Suprapubic skin (tissue), 4 donors: ENCODE results near the gene SLC25A23. TPM values are rescaled to one million over a fixed set of nuclear protein-coding genes. Genes with fewer than 3 reads are reported as not detected.

Experiments used
- DNase-seq, 2 donors: peaks; one replicate each; pipeline ENCODE4 v3.0.0-alpha.2; 2019; ENCODE audit warnings: low spot score in 2 of 2
- H3K27ac ChIP-seq: fragments of 200-600 bp; sonication (generic); one replicate; pipeline ENCODE4 v1.5.1; 2019
- H3K27me3 ChIP-seq: fragments of 200-600 bp; sonication (generic); one replicate; pipeline ENCODE4 v1.5.1; 2019
- H3K36me3 ChIP-seq: fragments of 200-600 bp; sonication (generic); one replicate; pipeline ENCODE4 v1.5.1; 2019
- H3K4me1 ChIP-seq: fragments of 200-600 bp; sonication (generic); one replicate; pipeline ENCODE4 v1.5.1; 2019
- H3K4me3 ChIP-seq: fragments of 200-600 bp; sonication (generic); one replicate; pipeline ENCODE4 v1.5.1; 2019; ENCODE audit warnings: mild to moderate bottlenecking
- H3K9me3 ChIP-seq: fragments of 200-600 bp; sonication (generic); one replicate; pipeline ENCODE4 v1.5.1; 2019
- EP300 ChIP-seq: sonication (generic); formaldehyde crosslinking; IDR thresholded peaks from one replicate; pipeline ENCODE4 v1.6.1; 2017; ENCODE audit warnings: antibody characterized with exemption
- POLR2A ChIP-seq, 2 donors: fragments of 450-650 bp; IDR thresholded peaks; one replicate each; pipeline ENCODE4 v1.6.1; 2017; ENCODE audit warnings: antibody characterized with exemption in 2 of 2, mild to moderate bottlenecking in 2 of 2, moderate library complexity in 2 of 2
- POLR2AphosphoS5 ChIP-seq, 3 donors: sonication (generic); formaldehyde crosslinking; IDR thresholded peaks; one replicate each; pipeline ENCODE4 v1.6.1; 2017; ENCODE audit warnings: antibody characterized with exemption in 3 of 3
- WGBS: methylation state at CpG from one replicate; pipeline ENCODE4 v1.1.5; 2018; 5-methylcytosine and 5-hydroxymethylcytosine counted together
- total RNA-seq, 4 donors: library from RNA; depleted of rRNA; stranded (reverse); fragments of >200 nt; gene quantifications; one replicate each; pipeline ENCODE4 v1.1.0, GENCODE V29; 2016
- TF ChIP-seq, protein P1 (sequence below), 2 donors: fragments of 200-600 bp in 1 of 2; fragments of 450-650 bp in 1 of 2; sonication (generic) in 1 of 2; IDR thresholded peaks; one replicate each; pipeline ENCODE4 v1.5.1; 2016 to 2019; ENCODE audit warnings: antibody characterized with exemption in 2 of 2, mild to moderate bottlenecking in 1 of 2, moderate library complexity in 1 of 2

The SLC25A23 gene
- total RNA-seq, 4 donors from 2014 or later, result 39.5 to 76.3 (median 61.6) TPM

- WGBS, result 81% methylated on average over 8 of the region's 8 CpGs
These were observed 34.9 kb upstream of the SLC25A23 start for GRCh38 chr19:6494438-6495036.

GRCh38 chr19:6491802-6492592 lies 32.4 kb upstream of the SLC25A23 start:
- H3K27ac ChIP-seq, result no peak overlapping the region
- no peaks in the 10 kb centered on the region for H3K36me3 ChIP-seq
- no peak for DNase-seq
- H3K27me3 ChIP-seq, result no peaks in the 10 kb centered on the region
- 80% methylated on average over 4 of the region's 4 CpGs for WGBS
- TF ChIP-seq POLR2A (IDR thresholded peaks at IDR 0.05) (no peak), EP300 (no peak), POLR2AphosphoS5 (IDR thresholded peaks at IDR 0.05) (no peak)
- TF ChIP-seq, protein P1, sequence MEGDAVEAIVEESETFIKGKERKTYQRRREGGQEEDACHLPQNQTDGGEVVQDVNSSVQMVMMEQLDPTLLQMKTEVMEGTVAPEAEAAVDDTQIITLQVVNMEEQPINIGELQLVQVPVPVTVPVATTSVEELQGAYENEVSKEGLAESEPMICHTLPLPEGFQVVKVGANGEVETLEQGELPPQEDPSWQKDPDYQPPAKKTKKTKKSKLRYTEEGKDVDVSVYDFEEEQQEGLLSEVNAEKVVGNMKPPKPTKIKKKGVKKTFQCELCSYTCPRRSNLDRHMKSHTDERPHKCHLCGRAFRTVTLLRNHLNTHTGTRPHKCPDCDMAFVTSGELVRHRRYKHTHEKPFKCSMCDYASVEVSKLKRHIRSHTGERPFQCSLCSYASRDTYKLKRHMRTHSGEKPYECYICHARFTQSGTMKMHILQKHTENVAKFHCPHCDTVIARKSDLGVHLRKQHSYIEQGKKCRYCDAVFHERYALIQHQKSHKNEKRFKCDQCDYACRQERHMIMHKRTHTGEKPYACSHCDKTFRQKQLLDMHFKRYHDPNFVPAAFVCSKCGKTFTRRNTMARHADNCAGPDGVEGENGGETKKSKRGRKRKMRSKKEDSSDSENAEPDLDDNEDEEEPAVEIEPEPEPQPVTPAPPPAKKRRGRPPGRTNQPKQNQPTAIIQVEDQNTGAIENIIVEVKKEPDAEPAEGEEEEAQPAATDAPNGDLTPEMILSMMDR (IDR thresholded peaks at IDR 0.05), result no peak
- H3K9me3 ChIP-seq, result peaks cover 4% of the 10 kb centered on the region
- no peak overlapping the region for H3K4me3 ChIP-seq
- no peaks in the 10 kb centered on the region for H3K4me1 ChIP-seq

More at GRCh38 chr19:6494438-6495036, 34.9 kb upstream of the SLC25A23 start:
- TF ChIP-seq, protein P1 (IDR thresholded peaks at IDR 0.05), result no peak
- TF ChIP-seq EP300 (no peak), POLR2AphosphoS5 (IDR thresholded peaks at IDR 0.05) (no peak), POLR2A (IDR thresholded peaks at IDR 0.05) (no peak)
- H3K9me3 ChIP-seq, result peaks cover 4% of the 10 kb centered on the region
- peaks cover 8% of the 10 kb centered on the region for H3K4me1 ChIP-seq
- no peak for DNase-seq
- H3K36me3 ChIP-seq, result no peaks in the 10 kb centered on the region
- no peak overlapping the region for H3K4me3 ChIP-seq
- no peak overlapping the region for H3K27ac ChIP-seq
- no peaks in the 10 kb centered on the region for H3K27me3 ChIP-seq

DNA sequence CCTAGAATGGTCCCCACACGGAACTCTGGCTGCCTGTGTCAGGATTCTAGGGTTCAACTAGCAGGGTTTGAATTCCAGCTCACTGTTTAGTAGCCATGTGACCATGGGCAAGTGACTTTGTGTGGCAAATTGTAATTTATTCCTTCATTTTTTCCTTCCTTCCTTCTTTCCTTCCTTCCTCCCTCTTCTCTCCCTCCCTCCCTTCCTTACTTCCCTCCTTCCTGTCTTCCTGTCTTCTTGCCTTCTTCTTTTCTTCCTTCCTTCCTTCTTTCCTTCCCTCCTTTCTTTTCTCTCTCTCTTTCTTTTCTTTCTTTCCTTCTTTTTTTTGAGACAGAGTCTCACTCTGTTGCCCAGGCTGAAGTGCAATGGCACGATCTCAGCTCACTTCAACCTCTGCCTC lies 30.5 kb upstream of the SLC25A23 start:
- no peak overlapping the region for H3K4me3 ChIP-seq
- no peak for TF ChIP-seq EP300
- TF ChIP-seq, protein P1 (IDR thresholded peaks at IDR 0.05), result no peak
- TF ChIP-seq POLR2AphosphoS5 (IDR thresholded peaks at IDR 0.05), result no peak
- H3K27ac ChIP-seq, result no peak overlapping the region
- 65% methylated on average over 2 of the region's 2 CpGs for WGBS
- H3K27me3 ChIP-seq, result no peaks in the 10 kb centered on the region
- no peaks in the 10 kb centered on the region for H3K36me3 ChIP-seq
- H3K9me3 ChIP-seq, result peaks cover 4% of the 10 kb centered on the region
- H3K4me1 ChIP-seq, result no peaks in the 10 kb centered on the region
- no peak for DNase-seq

DNA sequence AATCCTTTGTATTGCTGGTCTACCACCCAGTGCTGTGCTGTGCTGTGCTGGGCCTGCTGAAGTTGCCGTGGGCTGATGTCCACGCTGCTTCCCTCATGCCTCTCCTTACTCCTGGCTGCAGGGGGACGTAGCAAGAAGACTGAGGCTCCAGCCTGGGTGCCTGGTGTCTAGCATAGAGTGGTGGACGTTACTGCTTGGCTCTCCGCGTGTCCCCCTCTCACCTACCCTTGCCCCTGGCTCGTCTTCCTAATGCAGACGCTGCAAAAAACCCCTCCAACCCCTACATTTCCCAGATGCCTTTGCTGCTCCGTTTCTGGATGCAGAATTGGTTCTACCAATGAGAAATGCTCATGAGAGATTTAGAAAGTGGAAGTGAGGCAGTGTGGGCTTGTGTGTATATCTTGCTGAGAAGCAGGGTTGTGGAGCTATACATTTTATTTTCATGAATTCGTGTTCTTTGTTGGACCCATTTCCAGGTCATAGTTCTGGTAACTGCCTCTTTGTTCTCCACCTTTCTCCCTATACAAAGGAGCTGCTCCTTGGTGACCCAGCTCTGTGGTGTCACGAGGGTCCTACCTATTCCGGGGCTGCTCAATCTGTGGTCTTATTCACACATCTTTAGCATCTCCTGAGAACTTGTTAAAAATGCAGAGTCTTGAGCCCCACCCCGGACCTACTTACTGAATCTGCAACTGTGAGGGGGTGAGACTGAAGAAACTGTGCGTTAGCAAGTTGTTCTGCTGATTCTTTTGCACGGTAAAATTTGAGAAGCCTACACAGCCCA lies 29.9 kb upstream of the SLC25A23 start:
- 57% methylated on average over 15 of the region's 15 CpGs for whole genome bisulfite sequencing
- no peak for DNase-seq
- Histone ChIP-seq H3K27me3 (no peaks in the 10 kb centered on the region), H3K27ac (no peak overlapping the region), H3K4me1 (no peaks in the 10 kb centered on the region), H3K9me3 (peaks cover 4% of the 10 kb centered on the region), H3K4me3 (no peak overlapping the region), H3K36me3 (no peaks in the 10 kb centered on the region)
- TF ChIP-seq POLR2AphosphoS5 (IDR thresholded peaks at IDR 0.05), result no peak
- TF ChIP-seq, protein P1 (IDR thresholded peaks at IDR 0.05), result no peak
- no peak for TF ChIP-seq EP300
- no peak for TF ChIP-seq POLR2A (IDR thresholded peaks at IDR 0.05)

DNA sequence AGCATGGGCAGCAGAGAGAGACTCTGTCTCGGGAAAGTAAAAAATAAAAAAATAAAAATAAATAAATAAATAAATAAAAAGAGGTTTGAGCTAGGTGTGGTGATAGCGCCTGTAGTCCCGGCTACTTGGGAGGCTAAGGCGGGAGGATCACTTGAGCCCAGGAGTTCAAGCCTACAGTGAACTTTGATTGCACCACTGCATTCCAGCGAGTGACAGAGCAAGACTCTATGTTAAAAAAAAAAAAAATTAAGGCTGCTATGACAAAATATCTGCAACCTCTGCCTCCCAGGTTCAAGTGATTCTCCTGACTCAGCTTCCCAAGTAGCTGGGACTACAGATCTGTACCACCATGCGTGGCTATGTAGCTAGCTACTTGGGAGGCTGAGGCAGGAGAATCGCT lies 25.2 kb upstream of the SLC25A23 start:
- no peak for TF ChIP-seq POLR2AphosphoS5 (IDR thresholded peaks at IDR 0.05)
- TF ChIP-seq EP300, result no peak
- TF ChIP-seq, protein P1 (IDR thresholded peaks at IDR 0.05), result no peak
- Histone ChIP-seq H3K9me3 (no peaks in the 10 kb centered on the region), H3K4me3 (no peak overlapping the region), H3K27ac (no peak overlapping the region), H3K27me3 (no peaks in the 10 kb centered on the region), H3K4me1 (no peaks in the 10 kb centered on the region), H3K36me3 (no peaks in the 10 kb centered on the region)
- no peak for DNase-seq
- 88% methylated on average over 7 of the region's 7 CpGs for WGBS
